Chondrocyte (in vitro differentiated cells): Measurements from ENCODE around the gene FURIN. TPM values are rescaled to one million over a fixed set of nuclear protein-coding genes. Genes with fewer than 3 reads are reported as not detected.
"Not testable (repeated sequence)": the region's sequence is repeated elsewhere in the genome, so short reads cannot be mapped to it uniquely, and the experiment has no call there.

Experiments
- DNase-seq: peaks from one replicate; pipeline ENCODE4 v3.0.0; 2021; ENCODE audit warnings: mixed read lengths, low spot score
- H3K27ac Mint-ChIP-seq: one replicate; pipeline ENCODE4 v1.8.0; 2021; ENCODE audit warnings: mild to moderate bottlenecking, moderate library complexity, mixed read lengths; ENCODE audit not compliant: unreplicated experiment
- H3K27me3 Mint-ChIP-seq: 2 replicates; pipeline ENCODE4 v1.8.0; 2021; ENCODE audit warnings: low read depth, mixed read lengths
- H3K36me3 Mint-ChIP-seq: 2 replicates; pipeline ENCODE4 v1.8.0; 2021; ENCODE audit warnings: low read depth, mixed read lengths
- H3K4me1 Mint-ChIP-seq: 2 replicates; pipeline ENCODE4 v1.8.0; 2021; ENCODE audit warnings: low read depth, mild to moderate bottlenecking, mixed read lengths
- H3K4me3 Mint-ChIP-seq: one replicate; pipeline ENCODE4 v1.8.0; 2021; ENCODE audit warnings: mild to moderate bottlenecking, moderate library complexity, mixed read lengths; ENCODE audit not compliant: unreplicated experiment
- H3K9me3 Mint-ChIP-seq: 2 replicates; pipeline ENCODE4 v1.8.0; 2021; ENCODE audit warnings: low read depth, mixed read lengths
- CTCF ChIP-seq: fragments of 200-600 bp; sonication (generic); IDR thresholded peaks from 2 replicates; pipeline ENCODE4 v1.5.0; 2021; ENCODE audit warnings: antibody characterized with exemption, mild to moderate bottlenecking, moderate library complexity
- total RNA-seq: library from RNA; stranded (reverse); gene quantifications from 3 replicates; pipeline ENCODE4 v1.2.1, GENCODE V29; 2021

Gene FURIN
- total RNA-seq, 1 donor from 2014 or later, result 66.2 TPM

GRCh38 chr15:90906181-90906849 lies 37.9 kb downstream of the FURIN start:
- TF ChIP-seq CTCF, result no peak
- Mint-ChIP-seq H3K9me3 (no peaks in the 10 kb centered on the region), H3K4me1 (peaks cover 16% of the 10 kb centered on the region), H3K36me3 (peaks cover 26% of the 10 kb centered on the region), H3K4me3 (no peak overlapping the region), H3K27ac (no peak overlapping the region), H3K27me3 (no peaks in the 10 kb centered on the region)
- no peak for DNase-seq

GRCh38 chr15:90907051-90907660 lies 38.8 kb downstream of the FURIN start:
- no peaks in the 10 kb centered on the region for H3K9me3 Mint-ChIP-seq
- no peaks in the 10 kb centered on the region for H3K27me3 Mint-ChIP-seq
- peaks cover 8% of the 10 kb centered on the region for H3K4me1 Mint-ChIP-seq
- H3K27ac Mint-ChIP-seq, result no peak overlapping the region
- no peak overlapping the region for H3K4me3 Mint-ChIP-seq
- peaks cover 26% of the 10 kb centered on the region for H3K36me3 Mint-ChIP-seq
- no peak for DNase-seq
- TF ChIP-seq CTCF, result no peak

GRCh38 chr15:90907838-90908507 lies 39.6 kb downstream of the FURIN start:
- Mint-ChIP-seq H3K4me1 (peaks cover 7% of the 10 kb centered on the region), H3K9me3 (no peaks in the 10 kb centered on the region), H3K36me3 (peaks cover 31% of the 10 kb centered on the region), H3K27ac (no peak overlapping the region), H3K27me3 (no peaks in the 10 kb centered on the region), H3K4me3 (no peak overlapping the region)
- no peak for DNase-seq
- TF ChIP-seq CTCF, result no peak

- H3K9me3 Mint-ChIP-seq, H3K4me1 Mint-ChIP-seq, H3K4me3 Mint-ChIP-seq, H3K27me3 Mint-ChIP-seq, H3K27ac Mint-ChIP-seq, DNase-seq: not testable (repeated sequence)
- H3K36me3 Mint-ChIP-seq, result peaks cover 39% of the 10 kb centered on the region
These were observed 41.1 kb downstream of the FURIN start for GRCh38 chr15:90909449-90909848.

GRCh38 chr15:90909976-90910375 lies 41.6 kb downstream of the FURIN start:
- no peak for TF ChIP-seq CTCF
- no peaks in the 10 kb centered on the region for H3K27me3 Mint-ChIP-seq

More at GRCh38 chr15:90909976-90910375, 41.6 kb downstream of the FURIN start:
- no peak overlapping the region for H3K27ac Mint-ChIP-seq
- DNase-seq, result no peak
- H3K9me3 Mint-ChIP-seq, result no peaks in the 10 kb centered on the region
- peaks cover 40% of the 10 kb centered on the region for H3K36me3 Mint-ChIP-seq
- no peaks in the 10 kb centered on the region for H3K4me1 Mint-ChIP-seq
- no peak overlapping the region for H3K4me3 Mint-ChIP-seq
